IgD-negative memory B cell (primary cell): ENCODE measurements around the gene CALML3. TPM values are rescaled to one million over a fixed set of nuclear protein-coding genes. Genes with fewer than 3 reads are reported as not detected.

Experiments used
- H3K27ac Mint-ChIP-seq, 3 donors: one replicate each; pipeline ENCODE4 v1.8.0; 2020 to 2022; ENCODE audit warnings: mild to moderate bottlenecking in 3 of 3, mixed read lengths in 3 of 3, moderate library complexity in 1 of 3
- H3K27me3 Mint-ChIP-seq: one replicate; pipeline ENCODE4 v1.8.0; 2021; ENCODE audit warnings: mixed read lengths
- H3K36me3 Mint-ChIP-seq: one replicate; pipeline ENCODE4 v1.8.0; 2020; ENCODE audit warnings: mild to moderate bottlenecking, mixed read lengths
- H3K4me1 Mint-ChIP-seq, 3 donors: one replicate each; pipeline ENCODE4 v1.8.0; 2020 to 2022; ENCODE audit warnings: mixed read lengths in 3 of 3, mild to moderate bottlenecking in 1 of 3
- H3K4me3 Mint-ChIP-seq, 4 donors: one replicate each; pipeline ENCODE4 v1.8.0; 2020 to 2022; ENCODE audit warnings: mild to moderate bottlenecking in 4 of 4, mixed read lengths in 4 of 4, moderate library complexity in 3 of 4
- H3K9me3 Mint-ChIP-seq, 3 donors: one replicate each; pipeline ENCODE4 v1.8.0; 2020 to 2021; ENCODE audit warnings: mixed read lengths in 3 of 3, mild to moderate bottlenecking in 1 of 3
- polyA plus RNA-seq: library from polyadenylated mRNA; unstranded; fragments of 300-500 nt; fragmentation: Illumina TruSeq; gene quantifications from one replicate; pipeline ENCODE4 v1.2.3, GENCODE V29; 2021

The CALML3 gene
- polyA plus RNA-seq, 1 donor from 2014 or later = not detected

- H3K9me3 Mint-ChIP-seq = peaks cover 1 to 10% (median 2%) of the 10 kb centered on the region in 3 donors
- H3K27me3 Mint-ChIP-seq = no peaks in the 10 kb centered on the region
- H3K4me1 Mint-ChIP-seq = no peaks in the 10 kb centered on the region
- no peak overlapping the region for H3K27ac Mint-ChIP-seq
- H3K36me3 Mint-ChIP-seq = no peaks in the 10 kb centered on the region
- no peak overlapping the region for H3K4me3 Mint-ChIP-seq
Observed at GRCh38 chr10:5545426-5545777, 20.6 kb downstream of the CALML3 start.

GRCh38 chr10:5545778-5546710 lies 21.3 kb downstream of the CALML3 start:
- H3K27ac Mint-ChIP-seq = no peak overlapping the region
- no peaks in the 10 kb centered on the region for H3K27me3 Mint-ChIP-seq
- H3K36me3 Mint-ChIP-seq = no peaks in the 10 kb centered on the region
- H3K4me1 Mint-ChIP-seq = no peaks in the 10 kb centered on the region
- peaks cover 1 to 10% (median 2%) of the 10 kb centered on the region in 3 donors for H3K9me3 Mint-ChIP-seq
- H3K4me3 Mint-ChIP-seq = no peak overlapping the region

- Mint-ChIP-seq H3K27me3 (no peaks in the 10 kb centered on the region), H3K27ac (no peak overlapping the region), H3K4me1 (peaks cover 0 to 5% (median 0%) of the 10 kb centered on the region in 3 donors), H3K9me3 (peaks cover 0 to 7% (median 2%) of the 10 kb centered on the region in 3 donors), H3K4me3 (no peak overlapping the region), H3K36me3 (no peaks in the 10 kb centered on the region)
Observed at GRCh38 chr10:5546891-5547680, 22.3 kb downstream of the CALML3 start.

GRCh38 chr10:5547681-5547930 lies 22.8 kb downstream of the CALML3 start:
- H3K27ac Mint-ChIP-seq = no peak overlapping the region
- no peaks in the 10 kb centered on the region for H3K36me3 Mint-ChIP-seq
- no peaks in the 10 kb centered on the region for H3K27me3 Mint-ChIP-seq
- H3K9me3 Mint-ChIP-seq = peaks cover 0 to 4% (median 2%) of the 10 kb centered on the region in 3 donors
- H3K4me1 Mint-ChIP-seq = peaks cover 0 to 5% (median 0%) of the 10 kb centered on the region in 3 donors
- H3K4me3 Mint-ChIP-seq = no peak overlapping the region

- H3K4me1 Mint-ChIP-seq = peaks cover 0 to 5% (median 0%) of the 10 kb centered on the region in 3 donors
- H3K36me3 Mint-ChIP-seq = no peaks in the 10 kb centered on the region
- H3K27ac Mint-ChIP-seq = no peak overlapping the region
- H3K9me3 Mint-ChIP-seq = peaks cover 0 to 4% (median 2%) of the 10 kb centered on the region in 3 donors
- H3K4me3 Mint-ChIP-seq = no peak overlapping the region
- no peaks in the 10 kb centered on the region for H3K27me3 Mint-ChIP-seq
Observed at GRCh38 chr10:5547931-5548660, 23.3 kb downstream of the CALML3 start.

GRCh38 chr10:5549462-5550249 lies 24.9 kb downstream of the CALML3 start:
- Mint-ChIP-seq H3K36me3 (no peaks in the 10 kb centered on the region), H3K9me3 (no peaks in the 10 kb centered on the region), H3K4me3 (no peak overlapping the region), H3K27me3 (peaks cover 2% of the 10 kb centered on the region), H3K27ac (no peak overlapping the region), H3K4me1 (peaks cover 0 to 5% (median 0%) of the 10 kb centered on the region in 3 donors)

GRCh38 chr10:5550250-5550545 lies 25.4 kb downstream of the CALML3 start:
- Mint-ChIP-seq H3K4me3 (no peak overlapping the region), H3K27me3 (peaks cover 2% of the 10 kb centered on the region), H3K9me3 (no peaks in the 10 kb centered on the region), H3K4me1 (peaks cover 0 to 6% (median 0%) of the 10 kb centered on the region in 3 donors), H3K36me3 (no peaks in the 10 kb centered on the region), H3K27ac (no peak overlapping the region)

- H3K36me3 Mint-ChIP-seq = no peaks in the 10 kb centered on the region
- peaks cover 5% of the 10 kb centered on the region for H3K27me3 Mint-ChIP-seq
- no peak overlapping the region for H3K4me3 Mint-ChIP-seq
- H3K9me3 Mint-ChIP-seq = no peaks in the 10 kb centered on the region
- H3K4me1 Mint-ChIP-seq = peaks cover 0 to 6% (median 0%) of the 10 kb centered on the region in 3 donors
- peak overlapping the region in 1 of 3 donors; percentile 23 for H3K27ac Mint-ChIP-seq
Observed at GRCh38 chr10:5550621-5551530, 26.1 kb downstream of the CALML3 start.

GRCh38 chr10:5551531-5552375 lies 27.0 kb downstream of the CALML3 start:
- H3K27me3 Mint-ChIP-seq = peaks cover 5% of the 10 kb centered on the region

GRCh38 chr10:5552376-5553321 lies 27.9 kb downstream of the CALML3 start:
- Mint-ChIP-seq H3K36me3 (no peaks in the 10 kb centered on the region), H3K27ac (peak overlapping the region in 1 of 3 donors; percentile 86), H3K4me3 (no peak overlapping the region), H3K4me1 (peaks cover 0 to 6% (median 0%) of the 10 kb centered on the region in 3 donors), H3K27me3 (peaks cover 5% of the 10 kb centered on the region), H3K9me3 (no peaks in the 10 kb centered on the region)

More at GRCh38 chr10:5551531-5552375, 27.0 kb downstream of the CALML3 start:
- Mint-ChIP-seq H3K36me3 (no peaks in the 10 kb centered on the region), H3K9me3 (no peaks in the 10 kb centered on the region), H3K4me3 (no peak overlapping the region), H3K4me1 (peaks cover 0 to 6% (median 0%) of the 10 kb centered on the region in 3 donors), H3K27ac (peak overlapping the region in 1 of 3 donors; percentile 86)

GRCh38 chr10:5553400-5554170 lies 28.8 kb downstream of the CALML3 start:
- H3K4me1 Mint-ChIP-seq = peaks cover 0 to 6% (median 0%) of the 10 kb centered on the region in 3 donors
- H3K36me3 Mint-ChIP-seq = no peaks in the 10 kb centered on the region
- no peak overlapping the region for H3K4me3 Mint-ChIP-seq
- peaks cover 5% of the 10 kb centered on the region for H3K27me3 Mint-ChIP-seq
- H3K9me3 Mint-ChIP-seq = no peaks in the 10 kb centered on the region
- H3K27ac Mint-ChIP-seq = no peak overlapping the region
